ENCODE results near the gene RNU1-3. TPM values are rescaled to one million over a fixed set of nuclear protein-coding genes. Genes with fewer than 3 reads are reported as not detected.
"Not testable (repeated sequence)": the region's sequence is repeated elsewhere in the genome, so short reads cannot be mapped to it uniquely, and the experiment has no call there.

Gene RNU1-3
- total RNA-seq, 1 donor from 2014 or later: 1,356 TPM

- H3K36me3 Mint-ChIP-seq (ENCODE audit: low read depth, unreplicated experiment): peaks cover 18% of the 10 kb centered on the region
- not testable (repeated sequence) for H3K27ac Mint-ChIP-seq (ENCODE audit: unreplicated experiment); H3K27ac ChIP-seq (ENCODE audit: low read depth, low read length); H3K4me2 ChIP-seq (ENCODE audit: low read length); H3K9me3 ChIP-seq (ENCODE audit: insufficient read depth, low read depth, low read length); H3K4me3 Mint-ChIP-seq (ENCODE audit: unreplicated experiment); H3K9ac ChIP-seq (ENCODE audit: low read length); H2AFZ ChIP-seq (ENCODE audit: low read depth, low read length); H3K4me3 ChIP-seq (ENCODE audit: insufficient read depth, low read depth, low read length); H3K4me1 Mint-ChIP-seq (ENCODE audit: low read depth, unreplicated experiment); H3K36me3 ChIP-seq (ENCODE audit: insufficient read depth, low read length); H3K27me3 Mint-ChIP-seq (ENCODE audit: low read depth, unreplicated experiment); H3K4me1 ChIP-seq (ENCODE audit: insufficient read depth, low read length); H3K9me3 Mint-ChIP-seq (ENCODE audit: unreplicated experiment); FAIRE-seq; DNase-seq (ENCODE audit: low read depth); H3K27me3 ChIP-seq (ENCODE audit: insufficient read depth, low read length)
- Histone ChIP-seq H3K79me2 (ENCODE audit: insufficient read depth, low read length) (peaks cover 44% of the 10 kb centered on the region), H4K20me1 (ENCODE audit: insufficient read depth, low read length) (peaks cover 45% of the 10 kb centered on the region)
Observed at GRCh38 chr1:16636551-16637195, 30.1 kb downstream of the RNU1-3 start.

- H2AFZ ChIP-seq (ENCODE audit: low read depth, low read length); FAIRE-seq; H3K4me1 ChIP-seq (ENCODE audit: insufficient read depth, low read length); H3K36me3 ChIP-seq (ENCODE audit: insufficient read depth, low read length); H3K9me3 ChIP-seq (ENCODE audit: insufficient read depth, low read depth, low read length); H3K9me3 Mint-ChIP-seq (ENCODE audit: unreplicated experiment); H3K27me3 ChIP-seq (ENCODE audit: insufficient read depth, low read length); H3K4me2 ChIP-seq (ENCODE audit: low read length); H3K27ac ChIP-seq (ENCODE audit: low read depth, low read length); H3K27ac Mint-ChIP-seq (ENCODE audit: unreplicated experiment); DNase-seq (ENCODE audit: low read depth); H3K4me3 ChIP-seq (ENCODE audit: insufficient read depth, low read depth, low read length); H3K4me1 Mint-ChIP-seq (ENCODE audit: low read depth, unreplicated experiment); H3K27me3 Mint-ChIP-seq (ENCODE audit: low read depth, unreplicated experiment); H3K4me3 Mint-ChIP-seq (ENCODE audit: unreplicated experiment); H3K9ac ChIP-seq (ENCODE audit: low read length): not testable (repeated sequence)
- Histone ChIP-seq H4K20me1 (ENCODE audit: insufficient read depth, low read length) (peaks cover 42% of the 10 kb centered on the region), H3K79me2 (ENCODE audit: insufficient read depth, low read length) (peaks cover 37% of the 10 kb centered on the region)
- peaks cover 20% of the 10 kb centered on the region for H3K36me3 Mint-ChIP-seq (ENCODE audit: low read depth, unreplicated experiment)
Observed at GRCh38 chr1:16635959-16636358, 30.8 kb downstream of the RNU1-3 start.

GRCh38 chr1:16633540-16634282 lies 33.0 kb downstream of the RNU1-3 start:
- H3K4me1 ChIP-seq (ENCODE audit: insufficient read depth, low read length); H3K4me3 ChIP-seq (ENCODE audit: insufficient read depth, low read depth, low read length); H2AFZ ChIP-seq (ENCODE audit: low read depth, low read length); H3K27me3 Mint-ChIP-seq (ENCODE audit: low read depth, unreplicated experiment); DNase-seq (ENCODE audit: low read depth); FAIRE-seq; H3K9me3 Mint-ChIP-seq (ENCODE audit: unreplicated experiment); H3K27me3 ChIP-seq (ENCODE audit: insufficient read depth, low read length); H3K4me1 Mint-ChIP-seq (ENCODE audit: low read depth, unreplicated experiment); H3K9me3 ChIP-seq (ENCODE audit: insufficient read depth, low read depth, low read length); H3K27ac Mint-ChIP-seq (ENCODE audit: unreplicated experiment); H3K27ac ChIP-seq (ENCODE audit: low read depth, low read length); H3K9ac ChIP-seq (ENCODE audit: low read length); H3K4me3 Mint-ChIP-seq (ENCODE audit: unreplicated experiment); H3K4me2 ChIP-seq (ENCODE audit: low read length): not testable (repeated sequence)
- H3K79me2 ChIP-seq (ENCODE audit: insufficient read depth, low read length): peaks cover 19% of the 10 kb centered on the region
- H3K36me3 Mint-ChIP-seq (ENCODE audit: low read depth, unreplicated experiment): peaks cover 27% of the 10 kb centered on the region
- H4K20me1 ChIP-seq (ENCODE audit: insufficient read depth, low read length): peaks cover 39% of the 10 kb centered on the region
- H3K36me3 ChIP-seq (ENCODE audit: insufficient read depth, low read length): peaks cover 14% of the 10 kb centered on the region

DNA sequence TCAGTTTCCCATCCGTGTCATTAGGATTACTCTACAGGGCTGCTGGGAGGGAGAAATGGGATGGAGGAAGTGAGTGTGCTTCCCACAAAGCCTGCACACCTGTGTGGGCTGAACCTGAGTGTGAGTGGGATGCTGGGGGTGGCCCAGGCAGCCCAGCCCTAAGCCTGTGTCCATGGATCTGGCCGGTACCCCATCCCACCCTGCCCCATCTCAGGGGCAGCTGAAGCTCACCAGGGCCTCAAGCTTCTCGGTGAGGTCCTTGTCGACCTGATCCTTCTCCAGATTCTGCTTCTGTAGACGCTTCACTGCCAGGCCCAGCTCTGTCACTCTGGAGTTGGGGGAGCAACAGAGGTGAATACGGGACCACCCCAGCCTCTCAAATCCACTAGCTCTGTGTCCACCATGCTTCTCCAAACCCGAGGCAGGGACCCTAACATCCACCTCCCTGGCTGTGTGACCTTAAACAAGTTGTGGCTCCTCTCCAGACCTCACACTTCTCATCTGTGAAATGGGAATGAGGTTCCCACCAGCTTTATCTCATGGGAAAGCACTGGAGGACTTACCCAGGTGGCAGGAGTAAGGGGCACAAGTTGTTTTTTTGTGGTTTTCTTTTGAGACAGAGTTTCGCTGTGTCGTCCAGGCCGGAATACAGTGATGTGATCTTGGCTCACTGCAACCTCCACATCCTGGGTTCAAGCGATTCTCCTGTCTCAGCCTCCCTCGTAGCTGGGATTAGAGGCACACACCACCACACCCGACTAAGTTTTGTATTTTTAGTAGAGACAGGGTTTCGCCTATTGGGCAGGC lies 34.5 kb downstream of the RNU1-3 start:
- Histone ChIP-seq H3K36me3 (ENCODE audit: insufficient read depth, low read length) (peaks cover 14% of the 10 kb centered on the region), H3K79me2 (ENCODE audit: insufficient read depth, low read length) (peaks cover 13% of the 10 kb centered on the region), H4K20me1 (ENCODE audit: insufficient read depth, low read length) (peaks cover 34% of the 10 kb centered on the region)
- not testable (repeated sequence) for H3K9ac ChIP-seq (ENCODE audit: low read length); H3K27ac Mint-ChIP-seq (ENCODE audit: unreplicated experiment); H3K27me3 Mint-ChIP-seq (ENCODE audit: low read depth, unreplicated experiment); H3K9me3 Mint-ChIP-seq (ENCODE audit: unreplicated experiment); FAIRE-seq; H3K9me3 ChIP-seq (ENCODE audit: insufficient read depth, low read depth, low read length); H2AFZ ChIP-seq (ENCODE audit: low read depth, low read length); H3K4me1 ChIP-seq (ENCODE audit: insufficient read depth, low read length); H3K4me2 ChIP-seq (ENCODE audit: low read length); DNase-seq (ENCODE audit: low read depth); H3K27me3 ChIP-seq (ENCODE audit: insufficient read depth, low read length); H3K4me3 Mint-ChIP-seq (ENCODE audit: unreplicated experiment); H3K4me1 Mint-ChIP-seq (ENCODE audit: low read depth, unreplicated experiment); H3K4me3 ChIP-seq (ENCODE audit: insufficient read depth, low read depth, low read length); H3K27ac ChIP-seq (ENCODE audit: low read depth, low read length)
- H3K36me3 Mint-ChIP-seq (ENCODE audit: low read depth, unreplicated experiment): peaks cover 33% of the 10 kb centered on the region
